A172 (cell line): ENCODE results near the gene CPN2. TPM values are rescaled to one million over a fixed set of nuclear protein-coding genes. Genes with fewer than 3 reads are reported as not detected.

Experiments used
- DNase-seq: peaks from one replicate; pipeline ENCODE4 v3.0.0-alpha.2; 2015; ENCODE audit warnings: low spot score
- total RNA-seq: library from RNA; depleted of rRNA; stranded (reverse); fragments of >200 nt; shearing (Covaris generic); gene quantifications from 2 replicates; pipeline ENCODE4 v1.2.3, GENCODE V29; 2014

Gene CPN2
- total RNA-seq, 1 experiment from 2014 or later, result not detected

DNA sequence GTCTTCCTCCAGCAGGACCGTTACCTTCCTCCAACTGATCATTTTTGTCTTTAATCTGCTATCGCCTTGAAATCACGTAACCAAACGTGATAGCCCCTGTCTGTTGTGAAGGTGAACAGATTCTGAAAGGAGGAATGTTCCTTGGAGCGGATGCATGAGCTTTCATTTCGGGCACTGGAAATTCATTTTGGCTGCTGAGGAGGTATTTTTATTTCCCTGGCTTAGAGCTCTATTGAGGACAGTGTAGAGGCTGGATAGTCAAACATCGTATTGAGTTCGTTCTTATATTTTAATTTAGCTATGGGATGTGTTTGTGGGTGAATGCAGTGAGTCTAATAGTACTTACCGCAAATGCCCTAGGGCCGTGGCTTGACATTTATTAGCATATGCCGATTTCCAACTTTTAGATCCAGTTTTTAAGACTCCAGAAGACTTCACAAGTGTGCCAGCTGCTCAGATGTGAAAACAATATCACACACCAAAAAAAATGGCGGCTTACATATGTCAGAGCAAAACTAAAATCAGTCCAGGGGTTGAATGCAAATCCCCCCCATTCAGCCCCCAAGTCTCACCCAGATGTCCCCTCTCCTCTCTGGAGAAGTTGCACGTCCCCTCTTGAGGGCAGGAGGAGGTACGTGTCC lies 22.1 kb downstream of the CPN2 start:
- no peak for DNase-seq

GRCh38 chr3:194328053-194328657 lies 23.0 kb downstream of the CPN2 start:
- peak; percentile 77 for DNase-seq

- no peak for DNase-seq
Measured at GRCh38 chr3:194327218-194328052, 23.7 kb downstream of the CPN2 start.

- DNase-seq, result no peak
Measured at GRCh38 chr3:194326968-194327217, 24.2 kb downstream of the CPN2 start.

DNA sequence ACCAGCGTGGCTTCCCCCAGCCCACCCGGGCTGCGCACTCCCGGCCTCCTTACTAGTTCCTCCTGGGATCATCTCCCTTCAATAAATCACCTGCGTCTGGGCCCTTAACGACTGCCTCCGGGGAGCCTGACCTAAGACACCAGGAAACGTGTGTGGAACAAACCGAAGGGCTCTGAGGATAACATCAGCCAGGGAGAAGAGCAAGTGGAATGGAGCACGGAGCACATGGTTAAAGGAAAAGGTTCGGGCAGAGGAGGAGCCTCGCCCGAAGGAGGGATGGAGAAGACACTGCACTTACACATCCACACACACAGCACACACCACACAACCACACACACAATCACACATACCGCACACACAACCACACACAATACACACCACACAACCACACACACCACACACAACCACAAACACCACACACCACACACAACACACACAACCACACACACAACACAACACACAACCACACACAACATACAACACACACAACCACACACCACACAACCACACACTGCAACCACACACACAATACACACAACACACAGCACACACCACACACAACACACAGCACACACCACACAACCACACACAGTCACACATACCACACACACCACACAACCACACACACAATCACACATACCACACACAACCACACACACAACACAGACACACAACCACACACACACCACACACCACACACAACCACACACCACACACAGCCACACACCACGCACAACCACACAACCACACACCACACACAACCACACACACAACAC lies 24.7 kb downstream of the CPN2 start:
- DNase-seq, result no peak

- no peak for DNase-seq
Measured at GRCh38 chr3:194325424-194326153, 25.5 kb downstream of the CPN2 start.

DNA sequence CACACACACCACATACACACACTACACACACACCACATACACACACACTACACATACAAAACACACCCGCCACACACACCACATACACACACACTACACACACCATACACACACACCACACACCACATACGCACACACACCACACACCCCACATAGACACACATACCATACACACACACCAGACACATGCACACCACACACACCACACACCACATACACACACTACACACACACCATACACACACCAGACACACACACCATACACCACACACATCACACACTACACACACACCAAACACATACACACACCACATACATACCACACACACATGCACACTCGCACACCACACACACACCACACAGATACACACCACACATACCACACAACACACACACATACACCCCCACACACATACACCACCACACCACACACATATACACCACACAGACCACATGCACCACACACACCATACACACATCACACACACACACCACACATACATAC lies 26.3 kb downstream of the CPN2 start:
- no peak for DNase-seq

- DNase-seq, result peak; percentile 90
Measured at GRCh38 chr3:194323785-194324735, 27.1 kb downstream of the CPN2 start.

DNA sequence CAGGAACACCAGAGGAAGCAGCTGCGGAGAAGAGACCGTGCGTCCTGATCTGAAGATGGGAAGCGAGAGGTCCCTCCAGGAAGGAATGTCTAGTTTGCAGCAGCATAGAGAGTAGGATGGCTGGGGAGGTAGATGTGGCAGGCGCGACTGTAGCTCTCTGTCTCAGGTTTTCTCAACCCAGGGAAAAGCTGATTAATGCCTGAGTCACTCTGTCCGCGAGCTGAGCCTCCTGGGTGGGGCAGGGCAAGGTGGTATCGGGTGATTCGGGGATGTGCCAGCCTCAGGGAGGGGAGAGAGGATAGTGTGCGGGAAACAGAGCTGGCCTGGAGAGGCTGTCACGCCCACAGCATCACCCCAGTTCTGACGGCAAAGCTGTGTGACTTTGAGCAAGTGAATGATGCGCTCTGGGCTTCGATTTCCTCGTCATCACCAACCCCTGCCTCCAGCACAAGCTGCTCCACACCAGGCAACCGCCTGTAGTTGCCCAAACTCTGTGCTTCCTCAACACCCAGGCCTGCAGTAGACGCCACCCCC lies 28.4 kb downstream of the CPN2 start:
- DNase-seq, result peak; percentile 98

DNA sequence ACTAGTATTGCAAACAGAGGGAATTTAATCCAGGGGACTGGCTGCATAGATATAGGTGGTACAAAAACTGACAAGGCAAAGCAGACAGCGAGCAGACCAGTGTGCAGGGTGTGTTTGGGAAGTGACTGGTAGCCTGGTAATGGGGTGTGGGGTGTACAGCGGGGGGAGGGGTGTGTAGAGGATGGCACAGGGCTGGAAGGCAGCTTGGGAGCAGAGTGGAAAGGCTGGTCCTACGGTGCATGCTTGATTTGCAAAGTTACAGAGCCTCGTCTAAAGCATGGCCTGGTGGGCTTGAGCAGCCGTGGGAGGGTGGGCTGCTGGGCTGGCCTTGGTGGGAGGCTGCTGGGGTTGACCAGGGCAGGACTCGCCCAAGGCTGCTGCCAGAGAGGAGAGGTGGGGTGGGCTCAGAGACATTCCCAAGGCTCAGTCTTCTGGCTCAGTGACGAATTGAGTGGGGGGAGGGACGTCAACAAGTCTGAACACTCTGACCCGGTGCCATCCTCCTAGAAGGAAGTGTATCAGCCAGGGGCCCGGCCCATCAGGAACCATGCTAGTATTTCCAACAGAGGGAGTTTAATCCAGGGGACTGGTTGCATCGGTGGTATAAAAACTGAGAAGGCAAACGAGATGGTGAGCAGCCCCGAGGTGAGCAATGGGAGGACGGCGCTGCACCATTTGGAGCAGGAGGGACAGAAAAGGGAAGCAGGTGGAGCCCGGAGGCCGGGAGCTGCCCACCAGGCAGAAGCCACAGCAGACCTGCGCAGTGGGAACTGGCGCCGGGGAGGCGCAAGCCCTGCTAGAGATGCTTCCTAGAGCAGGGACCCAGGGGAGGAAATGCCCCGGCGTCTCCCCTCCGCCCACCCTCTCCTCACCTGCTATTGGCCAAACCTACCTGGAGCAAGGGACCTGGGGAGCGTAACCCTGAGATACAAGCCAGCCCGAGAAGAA lies 29.2 kb downstream of the CPN2 start:
- no peak for DNase-seq

DNA sequence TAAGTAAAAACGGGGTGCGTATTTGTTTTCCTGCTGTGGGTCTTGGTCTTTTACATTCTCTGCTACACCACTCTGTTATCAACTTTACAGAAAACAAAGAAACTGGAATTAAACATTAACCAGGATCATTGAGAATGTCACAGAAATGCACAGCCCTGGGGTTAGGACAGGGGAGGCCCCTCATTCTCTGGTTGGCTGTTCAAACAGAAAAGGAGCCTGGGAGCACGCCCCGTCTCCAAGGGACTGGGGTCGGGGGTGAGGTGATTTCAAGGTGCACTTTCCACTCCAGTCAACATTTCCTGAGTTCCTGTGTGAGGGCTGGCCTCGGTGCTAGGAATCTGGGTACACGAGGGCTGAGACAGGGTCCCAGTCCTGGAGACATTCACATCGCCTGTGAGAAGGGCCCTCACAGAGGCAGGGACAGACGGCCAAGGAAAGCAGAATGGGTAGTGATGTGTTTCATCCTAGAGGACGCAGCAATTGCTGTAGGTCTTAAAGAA lies 30.3 kb downstream of the CPN2 start:
- DNase-seq, result no peak

DNA sequence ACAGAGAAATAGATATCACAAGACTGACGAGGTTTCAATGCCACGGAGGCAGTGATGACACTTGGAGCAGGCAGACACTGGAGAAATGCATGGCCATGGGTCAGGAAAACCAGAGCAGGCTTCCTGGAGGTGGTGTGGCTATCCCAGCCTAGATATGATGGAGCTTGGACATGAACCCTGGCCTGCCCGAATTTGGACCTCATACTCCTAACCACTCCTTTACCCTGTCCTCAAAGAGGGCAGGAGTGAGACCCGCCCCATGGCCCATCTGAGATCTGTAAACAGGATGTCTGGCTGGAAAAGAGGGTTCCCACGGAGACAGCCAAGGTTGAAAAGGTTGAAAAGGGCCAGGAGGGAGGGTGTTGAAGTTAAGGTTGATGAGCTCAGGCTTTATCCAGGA lies 31.0 kb downstream of the CPN2 start:
- no peak for DNase-seq

GRCh38 chr3:194318511-194319161 lies 32.5 kb downstream of the CPN2 start:
- DNase-seq, result no peak

DNA sequence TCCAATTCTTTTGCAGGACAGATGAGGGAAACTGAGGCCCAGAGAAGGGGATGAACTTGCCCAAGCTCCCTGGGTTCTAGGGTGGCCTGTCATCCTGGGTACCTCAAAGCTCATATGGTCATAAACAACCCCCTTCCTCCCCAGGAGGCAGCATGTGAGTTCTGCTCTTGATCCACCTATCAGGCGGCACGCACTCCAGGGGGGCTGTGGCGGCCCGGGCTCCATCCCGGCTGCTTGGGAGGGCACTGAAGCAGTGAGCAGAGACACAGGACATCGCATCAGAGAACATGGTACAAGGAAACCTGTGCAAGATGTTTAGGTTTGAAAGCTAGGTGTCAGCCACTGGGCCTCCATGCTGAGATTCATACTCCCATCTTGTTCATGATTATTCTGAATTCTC lies 34.2 kb downstream of the CPN2 start:
- DNase-seq, result no peak

DNA sequence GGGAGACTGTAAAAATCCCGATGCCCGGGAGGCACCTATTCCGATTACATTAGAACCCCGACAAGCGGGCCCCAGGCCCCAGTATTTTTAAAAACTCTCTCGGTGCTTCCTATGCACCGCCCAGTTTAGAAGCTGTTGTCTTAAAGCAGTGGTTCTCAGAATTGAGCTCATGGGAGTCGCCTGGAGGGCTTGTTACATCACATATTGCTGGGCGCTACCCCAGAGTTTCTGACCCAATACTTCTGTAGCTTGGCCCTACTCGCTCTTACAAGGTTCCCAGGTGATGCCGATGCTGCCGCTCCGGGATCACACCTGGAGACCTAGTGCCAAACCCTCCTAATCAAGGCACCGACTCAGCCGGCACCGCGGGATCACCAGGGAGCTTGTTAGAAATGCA lies 35.2 kb downstream of the CPN2 start:
- DNase-seq, result no peak

- DNase-seq, result peak; percentile 83
Measured at GRCh38 chr3:194315088-194315964, 35.8 kb downstream of the CPN2 start.

- no peak for DNase-seq
Measured at GRCh38 chr3:194314388-194315068, 36.6 kb downstream of the CPN2 start.
